ENCODE results near the gene LPA. TPM values are rescaled to one million over a fixed set of nuclear protein-coding genes. Genes with fewer than 3 reads are reported as not detected.
"Not testable (repeated sequence)": the region's sequence is repeated elsewhere in the genome, so short reads cannot be mapped to it uniquely, and the experiment has no call there.

LPA gene
- total and polyA plus RNA-seq, 3 donors from 2014 or later = 0.28 to 7.2 (median 2.4) TPM

DNA sequence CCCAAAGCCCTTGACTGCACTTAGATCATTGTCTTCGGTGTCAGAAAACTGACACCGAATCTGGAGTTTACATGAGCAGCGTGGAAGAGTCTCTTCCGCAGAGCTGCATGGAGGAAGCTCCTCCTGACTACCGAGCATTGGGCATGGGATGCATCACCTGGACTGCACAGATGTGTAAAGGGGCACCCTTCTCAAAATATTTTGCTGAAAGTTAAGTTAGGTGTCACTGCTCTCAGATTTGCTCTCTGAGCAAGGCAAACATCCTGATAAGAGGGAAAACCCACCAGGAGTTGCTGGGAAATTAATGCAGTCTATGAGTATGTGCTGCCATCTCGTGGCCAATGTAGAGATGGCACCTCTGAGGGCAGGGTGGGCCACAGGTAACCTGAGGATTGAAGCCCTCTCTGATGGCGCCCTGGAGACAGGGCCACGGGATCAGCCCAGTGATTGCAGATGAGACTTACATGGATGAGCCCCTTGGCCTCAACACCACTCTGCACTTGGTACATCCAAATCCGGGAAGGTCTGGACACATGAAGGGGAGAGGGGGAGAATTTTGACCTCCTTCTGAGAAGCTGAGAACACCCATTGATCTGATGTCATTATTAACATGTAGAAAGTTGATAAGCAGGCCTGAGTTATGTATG, 129.9 kb downstream of the LPA start:
- intact Hi-C loops (cut with DNase I; ENCODE audit: low total_unique reads) = loop anchor here (2.0 kb wide), 1 partner anchor 77 kb away; no protein-coding TSS in a partner anchor
- Histone ChIP-seq H3K4me1 (no peaks in the 10 kb centered on the region), H3K9me3 (no peaks in the 10 kb centered on the region), H3K27me3 (no peaks in the 10 kb centered on the region), H3K4me3 (no peak overlapping the region), H3K27ac (no peak overlapping the region), H3K36me3 (ENCODE audit: low read depth, missing control alignments) (no peaks in the 10 kb centered on the region)
- TF ChIP-seq, protein P1, sequence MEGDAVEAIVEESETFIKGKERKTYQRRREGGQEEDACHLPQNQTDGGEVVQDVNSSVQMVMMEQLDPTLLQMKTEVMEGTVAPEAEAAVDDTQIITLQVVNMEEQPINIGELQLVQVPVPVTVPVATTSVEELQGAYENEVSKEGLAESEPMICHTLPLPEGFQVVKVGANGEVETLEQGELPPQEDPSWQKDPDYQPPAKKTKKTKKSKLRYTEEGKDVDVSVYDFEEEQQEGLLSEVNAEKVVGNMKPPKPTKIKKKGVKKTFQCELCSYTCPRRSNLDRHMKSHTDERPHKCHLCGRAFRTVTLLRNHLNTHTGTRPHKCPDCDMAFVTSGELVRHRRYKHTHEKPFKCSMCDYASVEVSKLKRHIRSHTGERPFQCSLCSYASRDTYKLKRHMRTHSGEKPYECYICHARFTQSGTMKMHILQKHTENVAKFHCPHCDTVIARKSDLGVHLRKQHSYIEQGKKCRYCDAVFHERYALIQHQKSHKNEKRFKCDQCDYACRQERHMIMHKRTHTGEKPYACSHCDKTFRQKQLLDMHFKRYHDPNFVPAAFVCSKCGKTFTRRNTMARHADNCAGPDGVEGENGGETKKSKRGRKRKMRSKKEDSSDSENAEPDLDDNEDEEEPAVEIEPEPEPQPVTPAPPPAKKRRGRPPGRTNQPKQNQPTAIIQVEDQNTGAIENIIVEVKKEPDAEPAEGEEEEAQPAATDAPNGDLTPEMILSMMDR (IDR thresholded peaks at IDR 0.05) = peak; percentile 83 to 92 (median 85)
- TF ChIP-seq POLR2A (IDR thresholded peaks at IDR 0.05) = no peak
- DNase-seq = peak; percentile 74
- 4 to 8% methylated on average over 7 to 9 of the region's 9 CpGs for WGBS, 2 donors

DNA sequence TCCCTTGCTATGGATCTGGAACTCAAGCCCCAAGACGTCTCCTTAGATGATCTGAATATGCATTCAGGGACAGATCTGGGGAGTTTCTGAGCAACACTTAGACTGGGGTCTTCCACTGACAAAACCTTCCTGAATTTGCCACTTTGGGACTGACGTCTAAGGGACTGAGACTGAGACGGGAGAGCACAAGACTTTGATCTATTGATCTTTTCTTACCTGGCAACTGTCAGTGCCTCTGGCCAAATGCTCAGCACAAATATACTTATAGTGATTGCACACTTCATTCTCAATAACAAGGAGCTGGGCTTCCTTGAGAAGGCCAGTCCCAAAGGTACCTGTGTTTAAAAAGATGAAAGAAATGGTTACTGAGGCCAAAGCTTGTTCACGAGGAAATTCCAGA, 131.8 kb downstream of the LPA start:
- Histone ChIP-seq H3K27ac (no peak overlapping the region), H3K4me1 (no peaks in the 10 kb centered on the region), H3K4me3 (no peak overlapping the region), H3K36me3 (ENCODE audit: low read depth, missing control alignments) (no peaks in the 10 kb centered on the region), H3K9me3 (no peaks in the 10 kb centered on the region), H3K27me3 (no peaks in the 10 kb centered on the region)
- TF ChIP-seq, protein P1 (IDR thresholded peaks at IDR 0.05) = no peak
- no peak for TF ChIP-seq POLR2A (IDR thresholded peaks at IDR 0.05)
- 74 to 77% methylated on average over 4 of the region's 4 CpGs for WGBS, 2 donors
- no peak for DNase-seq
- intact Hi-C loops (cut with DNase I; ENCODE audit: low total_unique reads) = no loop called here

- H3K27me3 ChIP-seq = no peaks in the 10 kb centered on the region
- no peaks in the 10 kb centered on the region for H3K36me3 ChIP-seq (ENCODE audit: low read depth, missing control alignments)
- WGBS, 2 donors = 81 to 86% methylated on average over 2 of the region's 2 CpGs
- intact Hi-C loops (cut with DNase I; ENCODE audit: low total_unique reads) = no loop called here
- H3K27ac ChIP-seq = no peak overlapping the region
- H3K4me1 ChIP-seq = no peaks in the 10 kb centered on the region
- no peaks in the 10 kb centered on the region for H3K9me3 ChIP-seq
- H3K4me3 ChIP-seq = no peak overlapping the region
- DNase-seq = no peak
- TF ChIP-seq, protein P1 (IDR thresholded peaks at IDR 0.05) = no peak
- TF ChIP-seq POLR2A (IDR thresholded peaks at IDR 0.05) = no peak
Observed at GRCh38 chr6:160531826-160532225, 132.2 kb downstream of the LPA start.

- H3K4me1 ChIP-seq; H3K36me3 ChIP-seq (ENCODE audit: low read depth, missing control alignments); H3K27ac ChIP-seq; intact Hi-C loops (cut with DNase I; ENCODE audit: low total_unique reads); H3K27me3 ChIP-seq; DNase-seq; H3K9me3 ChIP-seq; H3K4me3 ChIP-seq: not testable (repeated sequence)
- 89 to 91% methylated on average over 5 of the region's 5 CpGs for WGBS, 2 donors
Observed at GRCh38 chr6:160529524-160529923, 134.6 kb downstream of the LPA start.

DNA sequence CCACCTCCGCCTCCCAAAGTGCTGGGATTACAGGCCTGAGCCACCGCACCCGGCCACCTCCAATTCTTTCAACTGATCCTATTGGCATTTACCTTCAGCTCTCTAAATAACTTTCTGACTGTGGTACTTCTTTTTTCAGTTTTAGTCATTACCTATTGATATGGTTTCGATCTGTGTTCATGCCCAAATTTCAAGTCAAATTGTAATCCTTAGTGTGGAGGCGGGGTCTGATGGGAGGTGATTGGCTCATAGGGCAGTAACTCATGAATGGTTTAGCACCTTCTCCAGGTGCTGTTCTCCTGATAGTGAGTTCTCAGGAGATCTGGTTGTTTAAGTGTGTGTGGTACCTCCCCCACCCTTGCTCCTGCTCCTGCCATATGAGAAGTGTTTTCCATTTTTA, 140.9 kb downstream of the LPA start:
- TF ChIP-seq POLR2A (IDR thresholded peaks at IDR 0.05) = no peak
- TF ChIP-seq, protein P1 (IDR thresholded peaks at IDR 0.05) = no peak
- no peaks in the 10 kb centered on the region for H3K9me3 ChIP-seq
- H3K27ac ChIP-seq = no peak overlapping the region
- no peaks in the 10 kb centered on the region for H3K27me3 ChIP-seq
- no peaks in the 10 kb centered on the region for H3K4me1 ChIP-seq
- 93 to 98% methylated on average over 5 of the region's 5 CpGs for whole genome bisulfite sequencing, 2 donors
- intact Hi-C loops (cut with DNase I; ENCODE audit: low total_unique reads) = no loop called here
- no peaks in the 10 kb centered on the region for H3K36me3 ChIP-seq (ENCODE audit: low read depth, missing control alignments)
- no peak overlapping the region for H3K4me3 ChIP-seq
- no peak for DNase-seq

Data from testis (tissue), 3 donors.